ENCODE measurements around the gene C21orf58. TPM values are rescaled to one million over a fixed set of nuclear protein-coding genes. Genes with fewer than 3 reads are reported as not detected.
A peak's percentile ranks its signal among the peaks of the same experiment; 100 is the strongest.
"Not testable (repeated sequence)": the region's sequence is repeated elsewhere in the genome, so short reads cannot be mapped to it uniquely, and the experiment has no call there.

The C21orf58 gene
- 2.6 TPM in 2 replicates for total RNA-seq
- 6.8 and 6.9 TPM in 2 replicates for polyA plus RNA-seq

- no peaks in the 10 kb centered on the region for H3K9me3 ChIP-seq (ENCODE audit: low read depth)
- no peaks in the 10 kb centered on the region for H3K27me3 ChIP-seq
- peak within 1 kb of the TSS; percentile 98 for H3K4me3 ChIP-seq
- H3K79me2 ChIP-seq: peaks cover 70% of the 10 kb centered on the region
- TF ChIP-seq, protein P1, sequence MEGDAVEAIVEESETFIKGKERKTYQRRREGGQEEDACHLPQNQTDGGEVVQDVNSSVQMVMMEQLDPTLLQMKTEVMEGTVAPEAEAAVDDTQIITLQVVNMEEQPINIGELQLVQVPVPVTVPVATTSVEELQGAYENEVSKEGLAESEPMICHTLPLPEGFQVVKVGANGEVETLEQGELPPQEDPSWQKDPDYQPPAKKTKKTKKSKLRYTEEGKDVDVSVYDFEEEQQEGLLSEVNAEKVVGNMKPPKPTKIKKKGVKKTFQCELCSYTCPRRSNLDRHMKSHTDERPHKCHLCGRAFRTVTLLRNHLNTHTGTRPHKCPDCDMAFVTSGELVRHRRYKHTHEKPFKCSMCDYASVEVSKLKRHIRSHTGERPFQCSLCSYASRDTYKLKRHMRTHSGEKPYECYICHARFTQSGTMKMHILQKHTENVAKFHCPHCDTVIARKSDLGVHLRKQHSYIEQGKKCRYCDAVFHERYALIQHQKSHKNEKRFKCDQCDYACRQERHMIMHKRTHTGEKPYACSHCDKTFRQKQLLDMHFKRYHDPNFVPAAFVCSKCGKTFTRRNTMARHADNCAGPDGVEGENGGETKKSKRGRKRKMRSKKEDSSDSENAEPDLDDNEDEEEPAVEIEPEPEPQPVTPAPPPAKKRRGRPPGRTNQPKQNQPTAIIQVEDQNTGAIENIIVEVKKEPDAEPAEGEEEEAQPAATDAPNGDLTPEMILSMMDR (IDR thresholded peaks at IDR 0.05; ENCODE audit: poor library complexity): no peak
- no peak for TF ChIP-seq EZH2 (IDR thresholded peaks at IDR 0.05; ENCODE audit: borderline replicate concordance)
- no peak for TF ChIP-seq EZH2phosphoT487 (IDR thresholded peaks at IDR 0.05; ENCODE audit: low read depth, severe bottlenecking, unreplicated experiment)
- H3K27ac ChIP-seq: peak within 1 kb of the TSS; percentile 96
- peaks cover 22% of the 10 kb centered on the region for H3K4me1 ChIP-seq (ENCODE audit: insufficient read depth)
- peak within 1 kb of the TSS; percentile 99 for H2AFZ ChIP-seq
- DNase-seq (ENCODE audit: low spot score): peak; percentile 99
- H3K4me2 ChIP-seq: peak within 1 kb of the TSS; percentile 100
- no peaks in the 10 kb centered on the region for H3K36me3 ChIP-seq (replicated peaks; ENCODE audit: insufficient read depth, low read depth)
- H4K20me1 ChIP-seq (ENCODE audit: insufficient read depth, poor library complexity, severe bottlenecking): no peaks in the 10 kb centered on the region
- no peaks in the 10 kb centered on the region for H3K9me2 ChIP-seq (replicated peaks; ENCODE audit: insufficient read depth)
- WGBS (ENCODE audit: low lambda C conversion rate, missing lambda C conversion rate): under 1% methylated on average over 60 of the region's 76 CpGs
Observed at GRCh38 chr21:46323710-46324389, at the start of gene C21orf58, which contains the start of gene PCNT. Gene C21orf58, minus strand, starts transcription at chr21:46323870. Its CDS starts 1,132 bp downstream, at chr21:46322738. Gene PCNT, plus strand, starts transcription at chr21:46324156. Its CDS starts 73 bp downstream, at chr21:46324229.

- not testable (repeated sequence) for H3K36me3 ChIP-seq (replicated peaks; ENCODE audit: insufficient read depth, low read depth); H2AFZ ChIP-seq; H3K4me3 ChIP-seq; H3K9me2 ChIP-seq (replicated peaks; ENCODE audit: insufficient read depth); DNase-seq (ENCODE audit: low spot score); H3K27ac ChIP-seq; H3K4me2 ChIP-seq; H3K4me1 ChIP-seq (ENCODE audit: insufficient read depth); H4K20me1 ChIP-seq (ENCODE audit: insufficient read depth, poor library complexity, severe bottlenecking); H3K27me3 ChIP-seq; H3K9me3 ChIP-seq (ENCODE audit: low read depth); H3K79me2 ChIP-seq
- over 99% methylated on average over 10 of the region's 10 CpGs for WGBS (ENCODE audit: low lambda C conversion rate, missing lambda C conversion rate)
Observed at GRCh38 chr21:46372947-46373346, 49.3 kb upstream of the C21orf58 start.

GRCh38 chr21:46372014-46372485 lies 48.4 kb upstream of the C21orf58 start:
- H3K4me2 ChIP-seq: no peak overlapping the region
- H3K27ac ChIP-seq: no peak overlapping the region
- no peaks in the 10 kb centered on the region for H3K36me3 ChIP-seq (replicated peaks; ENCODE audit: insufficient read depth, low read depth)
- 96% methylated on average over 7 of the region's 7 CpGs for WGBS (ENCODE audit: low lambda C conversion rate, missing lambda C conversion rate)
- H3K4me3 ChIP-seq: no peak overlapping the region
- H3K9me2 ChIP-seq (replicated peaks; ENCODE audit: insufficient read depth): no peaks in the 10 kb centered on the region
- no peak overlapping the region for H2AFZ ChIP-seq
- no peaks in the 10 kb centered on the region for H3K27me3 ChIP-seq
- H4K20me1 ChIP-seq (ENCODE audit: insufficient read depth, poor library complexity, severe bottlenecking): no peaks in the 10 kb centered on the region
- DNase-seq (ENCODE audit: low spot score): no peak
- no peaks in the 10 kb centered on the region for H3K9me3 ChIP-seq (ENCODE audit: low read depth)
- H3K79me2 ChIP-seq: peaks cover 3% of the 10 kb centered on the region
- no peaks in the 10 kb centered on the region for H3K4me1 ChIP-seq (ENCODE audit: insufficient read depth)
- TF ChIP-seq, protein P1 (IDR thresholded peaks at IDR 0.05; ENCODE audit: poor library complexity): no peak
- TF ChIP-seq EZH2phosphoT487 (IDR thresholded peaks at IDR 0.05; ENCODE audit: low read depth, severe bottlenecking, unreplicated experiment) (no peak), EZH2 (IDR thresholded peaks at IDR 0.05; ENCODE audit: borderline replicate concordance) (no peak)

DNA sequence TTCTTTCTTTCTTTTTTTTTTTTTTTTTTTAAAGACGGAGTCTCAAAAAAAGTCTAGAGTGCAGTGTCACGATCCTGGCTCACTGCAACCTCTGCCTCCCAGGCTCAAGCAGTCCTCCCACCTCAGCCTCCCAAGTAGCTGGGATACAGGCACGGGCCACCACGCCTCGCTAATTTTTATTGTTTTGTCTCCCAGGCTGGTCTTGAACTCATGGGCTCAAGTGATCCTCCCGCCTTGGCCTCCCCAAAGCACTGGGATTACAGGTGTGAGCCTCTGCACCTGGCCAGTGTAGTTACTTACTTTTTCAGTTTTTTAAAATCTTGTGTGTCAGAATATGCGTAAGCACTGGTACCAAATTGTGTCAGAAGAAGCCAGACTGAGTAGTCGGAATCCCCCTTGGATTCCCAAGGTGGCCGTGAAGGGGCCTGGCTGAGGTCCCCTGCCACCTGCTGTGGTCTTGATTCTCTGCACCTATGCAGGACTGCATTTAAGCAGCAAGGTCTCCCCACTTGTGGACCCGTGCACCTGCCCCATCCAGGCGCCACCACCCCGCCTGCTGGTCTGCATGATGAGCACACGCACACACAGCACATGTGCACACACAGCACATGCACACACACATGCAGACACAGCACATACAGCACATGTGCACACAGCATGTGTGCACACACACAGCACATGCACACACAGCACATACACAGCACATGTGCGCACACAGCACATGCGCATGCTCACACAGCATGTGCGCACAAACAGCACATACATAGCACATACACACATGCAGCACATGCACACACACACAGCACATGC lies 47.7 kb upstream of the C21orf58 start:
- H3K79me2 ChIP-seq: peaks cover 3% of the 10 kb centered on the region

More for the DNA sequence above, 47.7 kb upstream of the C21orf58 start:
- Histone ChIP-seq H4K20me1 (ENCODE audit: insufficient read depth, poor library complexity, severe bottlenecking) (no peaks in the 10 kb centered on the region), H2AFZ (no peak overlapping the region), H3K27ac (no peak overlapping the region), H3K4me3 (no peak overlapping the region), H3K27me3 (no peaks in the 10 kb centered on the region), H3K36me3 (replicated peaks; ENCODE audit: insufficient read depth, low read depth) (no peaks in the 10 kb centered on the region), H3K4me2 (no peak overlapping the region), H3K9me2 (replicated peaks; ENCODE audit: insufficient read depth) (no peaks in the 10 kb centered on the region), H3K4me1 (ENCODE audit: insufficient read depth) (no peaks in the 10 kb centered on the region), H3K9me3 (ENCODE audit: low read depth) (no peaks in the 10 kb centered on the region)
- TF ChIP-seq EZH2 (IDR thresholded peaks at IDR 0.05; ENCODE audit: borderline replicate concordance) (no peak), EZH2phosphoT487 (IDR thresholded peaks at IDR 0.05; ENCODE audit: low read depth, severe bottlenecking, unreplicated experiment) (no peak)
- TF ChIP-seq, protein P1 (IDR thresholded peaks at IDR 0.05; ENCODE audit: poor library complexity): no peak
- 97% methylated on average over 16 of the region's 16 CpGs for WGBS (ENCODE audit: low lambda C conversion rate, missing lambda C conversion rate)
- no peak for DNase-seq (ENCODE audit: low spot score)
